HG03342 (cell line): Measurements from ENCODE around the gene ZFYVE9.
"Not testable (repeated sequence)": the region's sequence is repeated elsewhere in the genome, so short reads cannot be mapped to it uniquely, and the experiment has no call there.

ENCODE experiments used
- ATAC-seq: cut with Tn5 transposase; IDR thresholded peaks from one replicate; pipeline ENCODE4 v1.9.1; 2021; ENCODE audit warnings: mild to moderate bottlenecking, moderate library complexity; ENCODE audit not compliant: unreplicated experiment

ZFYVE9 gene

DNA sequence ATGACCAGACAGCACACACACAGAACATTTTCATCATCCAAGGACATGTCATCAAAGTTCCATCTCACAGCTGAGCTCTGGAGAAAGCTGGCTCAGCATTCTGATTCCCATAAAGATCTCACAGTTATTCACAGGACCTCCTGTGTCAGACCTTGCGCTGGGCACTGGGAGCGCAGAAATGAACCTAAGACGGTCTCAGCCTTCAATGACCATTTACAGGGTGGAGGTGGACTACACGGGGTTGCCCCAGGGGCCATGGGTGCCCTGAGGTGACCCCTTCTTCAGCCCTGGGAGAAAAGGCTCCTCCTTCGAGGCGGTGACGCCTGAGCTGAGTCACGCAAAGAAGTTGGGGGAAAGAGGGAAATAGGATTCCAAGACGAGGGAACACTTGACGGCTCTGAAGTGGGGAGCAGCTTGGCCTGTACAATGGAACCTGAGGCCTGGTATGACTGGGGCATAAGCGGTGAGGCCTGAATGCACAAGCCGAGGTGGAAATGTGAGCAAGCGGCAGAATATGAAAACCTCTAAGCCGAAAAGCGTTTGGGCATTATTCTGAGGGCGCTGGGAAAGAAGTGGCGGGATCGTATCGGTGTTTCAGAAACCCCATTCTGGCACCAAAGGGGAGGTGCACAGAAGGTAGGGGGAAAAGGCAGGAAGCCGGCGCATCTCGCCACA, 223.3 kb downstream of the ZFYVE9 start:
- ATAC-seq, result no peak

DNA sequence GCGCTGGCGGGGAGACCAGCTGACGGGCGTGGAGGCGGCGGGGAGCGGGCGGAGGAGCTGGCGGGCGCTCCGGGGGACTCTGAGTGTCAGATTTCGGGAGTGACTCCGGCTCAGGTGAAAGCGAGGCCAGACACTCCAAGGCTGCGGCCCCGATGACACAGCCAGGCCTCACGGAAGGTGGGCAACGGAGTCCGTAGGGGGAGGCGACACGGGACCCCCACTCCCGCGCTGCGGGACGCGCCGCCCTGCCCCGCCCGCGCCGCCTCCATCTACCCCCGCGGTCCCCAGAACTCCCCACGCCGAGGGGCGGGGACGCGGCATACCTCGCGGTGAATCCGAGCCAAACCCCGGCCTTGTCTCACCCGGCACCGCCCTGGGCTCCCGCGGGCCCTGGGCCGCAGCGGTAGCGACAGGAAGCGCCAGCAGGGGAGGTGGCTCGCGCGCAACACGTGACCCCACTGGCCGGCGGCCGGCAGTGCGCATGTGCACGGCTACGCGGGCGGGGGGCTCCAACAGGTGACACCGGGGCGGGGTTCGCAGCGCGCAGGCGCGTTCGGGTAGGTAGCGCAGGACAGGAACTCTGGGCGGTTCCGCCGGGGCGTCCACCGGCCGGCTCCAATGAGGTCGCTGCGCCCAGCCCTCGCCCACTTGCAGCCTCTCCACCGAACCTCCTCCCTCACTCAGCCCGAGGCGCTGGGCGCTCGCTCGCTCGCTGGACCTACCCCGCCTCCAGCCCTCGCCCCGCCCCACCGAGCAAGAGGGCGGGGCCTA, 224.0 kb downstream of the ZFYVE9 start, which contains the start of gene CC2D1B:
Gene CC2D1B, minus strand, starts transcription at position 460 of the 771 bp plus-strand sequence. CDS start 1,585 bp downstream, outside the sequence.
- ATAC-seq, result peak; percentile 93

DNA sequence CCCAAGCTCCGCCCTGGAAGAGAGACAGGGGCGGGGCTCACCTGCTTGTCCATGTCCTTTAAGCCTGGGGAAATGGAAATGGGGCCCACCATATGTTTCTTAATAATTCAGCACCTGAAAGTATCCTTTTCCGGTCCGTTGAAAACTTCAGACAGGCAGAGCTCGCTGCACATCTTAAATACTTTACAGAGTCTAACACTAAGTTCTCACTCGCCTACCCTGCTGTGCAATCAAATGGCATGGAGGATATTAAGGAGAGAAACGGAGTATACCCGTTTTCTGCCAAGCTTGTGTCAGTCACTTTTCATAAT, 224.6 kb downstream of the ZFYVE9 start:
- ATAC-seq, result no peak

DNA sequence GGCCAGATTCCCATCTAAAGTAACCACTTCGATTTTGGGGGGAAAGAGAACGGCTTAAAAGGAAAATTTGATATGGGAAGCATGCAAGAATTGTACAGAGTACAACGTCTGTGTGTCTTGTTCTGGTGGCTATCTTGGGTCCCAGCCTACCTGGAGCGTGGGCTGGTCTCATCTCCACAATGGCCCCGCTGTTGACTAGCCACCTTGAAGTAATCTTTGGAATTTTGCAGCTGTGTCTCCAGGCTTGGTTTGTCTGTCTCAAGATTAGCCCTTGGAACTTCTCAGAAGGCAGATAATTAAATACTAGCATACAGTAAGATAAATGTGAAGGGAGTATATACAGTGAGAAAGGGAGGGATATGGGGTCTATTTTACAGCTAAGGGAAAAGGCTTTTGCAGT, 225.4 kb downstream of the ZFYVE9 start:
- no peak for ATAC-seq

DNA sequence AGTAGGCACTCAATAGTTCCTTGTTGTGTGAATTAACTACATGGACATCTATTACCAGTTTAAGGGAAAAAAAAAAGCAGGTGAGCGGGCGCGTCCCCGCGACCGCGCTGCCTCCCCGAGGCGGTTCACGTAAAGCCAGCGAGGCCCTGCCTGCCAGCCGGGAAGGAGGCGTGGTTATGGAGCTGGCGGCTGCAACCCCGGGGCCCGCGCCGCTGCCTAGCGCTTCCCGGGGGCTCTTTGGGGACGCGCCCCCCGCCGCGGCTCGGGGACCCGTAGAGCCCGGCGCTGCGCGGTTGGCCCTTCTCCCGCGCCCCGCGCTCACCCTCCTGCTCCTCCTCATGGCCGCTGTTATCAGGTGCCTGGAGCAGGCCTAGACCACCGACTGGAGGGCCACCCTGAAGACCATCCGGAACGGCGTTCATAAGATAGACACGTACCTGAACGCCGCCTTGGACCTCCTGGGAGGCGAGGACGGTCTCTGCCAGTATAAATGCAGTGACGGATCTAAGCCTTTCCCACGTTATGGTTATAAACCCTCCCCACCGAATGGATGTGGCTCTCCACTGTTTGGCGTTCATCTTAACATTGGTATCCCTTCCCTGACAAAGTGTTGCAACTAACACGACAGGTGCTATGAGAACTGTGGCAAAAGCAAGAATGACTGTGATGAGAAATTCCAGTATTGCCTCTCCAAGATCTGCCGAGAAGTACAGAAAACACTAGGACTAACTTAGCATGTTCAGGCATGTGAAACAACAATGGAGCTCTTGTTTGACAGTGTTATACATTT, 226.7 kb downstream of the ZFYVE9 start:
- ATAC-seq, result no peak

DNA sequence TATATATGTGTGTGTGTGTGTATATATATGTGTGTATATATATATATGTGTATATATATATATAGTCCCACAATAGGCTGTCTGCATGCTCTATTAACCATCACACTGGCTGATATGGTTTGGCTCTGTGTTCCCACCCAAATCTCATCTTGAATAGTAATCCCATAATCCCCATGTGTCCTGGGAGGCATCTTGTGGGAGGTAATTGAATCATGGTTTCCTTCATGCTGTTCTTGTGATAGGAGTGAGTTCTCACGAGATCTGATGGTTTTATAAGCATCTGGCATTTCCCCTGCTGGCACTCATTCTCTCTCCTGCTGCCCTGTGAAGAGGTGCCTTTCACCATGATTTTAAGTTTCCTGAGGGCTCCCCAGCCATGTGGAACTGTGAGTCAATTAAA, 228.0 kb downstream of the ZFYVE9 start:
- not testable (repeated sequence) for ATAC-seq

DNA sequence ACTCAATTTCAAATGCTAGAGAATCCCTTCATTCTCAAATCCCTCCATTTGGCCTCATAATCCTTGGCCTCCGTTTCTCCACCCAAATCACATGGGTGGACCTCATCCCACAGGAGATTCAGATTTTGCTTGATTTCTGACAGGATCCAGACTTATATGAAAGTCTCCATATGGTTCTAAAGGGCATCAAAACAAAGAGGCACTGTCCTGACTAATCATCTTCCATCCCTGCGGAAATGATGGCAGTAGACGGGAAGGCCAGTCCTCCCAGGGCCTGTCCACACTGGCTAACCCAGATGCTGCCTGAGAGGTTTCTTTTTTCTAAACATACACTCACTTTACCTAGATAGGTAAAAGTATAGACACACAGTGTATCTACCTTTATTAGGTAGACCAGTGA, 243.5 kb downstream of the ZFYVE9 start:
- ATAC-seq, result no peak

DNA sequence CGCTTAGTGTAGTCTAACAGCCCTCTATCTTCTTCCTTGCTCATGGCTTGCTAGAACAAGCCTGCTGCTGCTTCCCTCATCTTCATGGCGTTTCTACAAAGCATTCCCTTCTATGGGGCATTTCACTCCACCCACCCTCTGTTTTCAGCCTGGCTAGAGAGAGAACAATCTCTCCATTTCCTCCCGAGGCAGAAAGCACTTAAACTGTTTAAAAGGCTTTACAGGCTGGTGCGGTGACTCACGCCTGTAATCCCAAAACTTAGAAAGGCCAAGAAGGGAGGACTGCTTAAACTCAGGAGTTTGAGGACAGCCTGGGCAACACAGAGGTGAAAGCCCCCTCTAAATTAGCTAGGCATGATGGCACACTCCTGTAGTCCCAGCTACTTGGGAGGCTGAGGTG, 244.6 kb downstream of the ZFYVE9 start:
- no peak for ATAC-seq

DNA sequence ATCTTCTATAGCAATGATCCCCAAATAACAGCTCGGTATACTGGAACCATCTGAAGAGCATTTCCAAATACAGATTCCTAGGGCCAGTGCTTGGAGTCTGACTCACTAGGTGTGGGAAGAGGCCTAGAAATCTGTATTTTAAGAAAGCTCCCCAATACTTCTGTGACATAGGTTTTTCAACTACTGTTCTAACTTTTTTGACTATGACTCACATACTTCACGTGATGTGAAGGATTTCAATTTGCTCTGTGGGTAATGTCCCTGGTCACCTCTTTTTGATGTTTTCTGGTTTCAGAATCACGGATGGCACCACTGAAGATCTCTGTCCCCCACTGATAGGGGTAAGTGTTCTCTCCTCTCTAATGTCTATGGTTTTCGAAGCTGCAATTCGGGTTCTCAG, 251.3 kb downstream of the ZFYVE9 start:
- no peak for ATAC-seq
